ENCODE data around the gene CHST6.

DNA sequence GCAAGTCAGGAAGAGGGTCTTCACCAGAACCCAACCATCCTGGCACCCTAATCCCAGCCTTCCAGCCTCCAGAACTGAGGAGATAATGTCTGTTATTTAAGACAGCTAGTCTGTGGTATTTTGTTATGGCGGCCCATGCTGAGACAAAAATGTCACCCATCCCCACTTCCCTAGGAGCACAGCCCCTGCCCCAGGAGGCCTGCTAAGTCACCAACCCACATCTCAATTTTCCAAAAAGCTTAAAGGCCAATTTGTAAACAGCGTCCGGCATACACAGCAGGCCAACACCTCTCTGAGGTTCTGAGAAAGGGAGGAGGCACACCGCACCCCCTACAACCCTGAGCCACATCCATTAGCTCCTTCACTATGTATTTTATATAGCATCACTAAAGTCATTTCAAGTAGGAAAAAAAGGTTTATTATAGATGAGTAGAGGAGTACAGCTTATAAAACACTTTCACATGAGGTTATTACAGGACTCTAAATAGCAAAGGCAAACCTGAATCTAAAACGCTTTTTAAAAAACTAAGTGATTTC, 37.7 kb downstream of the CHST6 start:
- TF ChIP-seq, protein P1, sequence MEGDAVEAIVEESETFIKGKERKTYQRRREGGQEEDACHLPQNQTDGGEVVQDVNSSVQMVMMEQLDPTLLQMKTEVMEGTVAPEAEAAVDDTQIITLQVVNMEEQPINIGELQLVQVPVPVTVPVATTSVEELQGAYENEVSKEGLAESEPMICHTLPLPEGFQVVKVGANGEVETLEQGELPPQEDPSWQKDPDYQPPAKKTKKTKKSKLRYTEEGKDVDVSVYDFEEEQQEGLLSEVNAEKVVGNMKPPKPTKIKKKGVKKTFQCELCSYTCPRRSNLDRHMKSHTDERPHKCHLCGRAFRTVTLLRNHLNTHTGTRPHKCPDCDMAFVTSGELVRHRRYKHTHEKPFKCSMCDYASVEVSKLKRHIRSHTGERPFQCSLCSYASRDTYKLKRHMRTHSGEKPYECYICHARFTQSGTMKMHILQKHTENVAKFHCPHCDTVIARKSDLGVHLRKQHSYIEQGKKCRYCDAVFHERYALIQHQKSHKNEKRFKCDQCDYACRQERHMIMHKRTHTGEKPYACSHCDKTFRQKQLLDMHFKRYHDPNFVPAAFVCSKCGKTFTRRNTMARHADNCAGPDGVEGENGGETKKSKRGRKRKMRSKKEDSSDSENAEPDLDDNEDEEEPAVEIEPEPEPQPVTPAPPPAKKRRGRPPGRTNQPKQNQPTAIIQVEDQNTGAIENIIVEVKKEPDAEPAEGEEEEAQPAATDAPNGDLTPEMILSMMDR (conservative IDR thresholded peaks at IDR 0.05 in 1 of 2, IDR thresholded peaks at IDR 0.05 in 1 of 2; ENCODE audit: extremely low read depth in 1 of 2, insufficient read depth in 1 of 2, low read depth in 1 of 2, low read length in 2 of 2): no peak
- TF ChIP-seq EZH2 (IDR thresholded peaks at IDR 0.05; ENCODE audit: borderline replicate concordance, low read length): no peak
